ENCODE measurements around the gene ARFRP1.

ARFRP1 gene

GRCh38 chr20:63744158-63744557 is 36.4 kb upstream of the ARFRP1 start:
- DNase-seq (ENCODE audit: extremely low spot score, insufficient read length, low read depth) (no peak), FAIRE-seq (no peak)

- no peak for DNase-seq (ENCODE audit: extremely low spot score, insufficient read length, low read depth)
- no peak for FAIRE-seq
Measured at GRCh38 chr20:63743210-63743970, 35.6 kb upstream of the ARFRP1 start.

- DNase-seq (ENCODE audit: extremely low spot score, insufficient read length, low read depth), result no peak
- FAIRE-seq, result no peak
Measured at GRCh38 chr20:63742381-63743024, 34.7 kb upstream of the ARFRP1 start.

- DNase-seq (ENCODE audit: extremely low spot score, insufficient read length, low read depth) (no peak), FAIRE-seq (no peak)
Measured at GRCh38 chr20:63741676-63742380, 34.1 kb upstream of the ARFRP1 start.

GRCh38 chr20:63741354-63741675 is 33.5 kb upstream of the ARFRP1 start:
- no peak for FAIRE-seq

GRCh38 chr20:63740627-63741353 is 33.0 kb upstream of the ARFRP1 start:
- FAIRE-seq (no peak), DNase-seq (ENCODE audit: extremely low spot score, insufficient read length, low read depth) (no peak)

More at GRCh38 chr20:63741354-63741675, 33.5 kb upstream of the ARFRP1 start:
- DNase-seq (ENCODE audit: extremely low spot score, insufficient read length, low read depth), result no peak

- FAIRE-seq (no peak), DNase-seq (ENCODE audit: extremely low spot score, insufficient read length, low read depth) (no peak)
Measured at GRCh38 chr20:63740070-63740626, 32.4 kb upstream of the ARFRP1 start.

- FAIRE-seq, result no peak
Measured at GRCh38 chr20:63739130-63740069, 31.6 kb upstream of the ARFRP1 start, which contains the start of gene SLC2A4RG. SLC2A4RG (plus strand) TSS chr20:63739776; CDS start chr20:63739913, 137 bp downstream.

GRCh38 chr20:63738687-63739129 is 30.9 kb upstream of the ARFRP1 start:
- DNase-seq (ENCODE audit: extremely low spot score, insufficient read length, low read depth) (no peak), FAIRE-seq (no peak)

More at GRCh38 chr20:63739130-63740069, 31.6 kb upstream of the ARFRP1 start, which contains the start of gene SLC2A4RG:
- DNase-seq (ENCODE audit: extremely low spot score, insufficient read length, low read depth), result peak; percentile 88

- DNase-seq (ENCODE audit: extremely low spot score, insufficient read length, low read depth), result no peak
- no peak for FAIRE-seq
Measured at GRCh38 chr20:63737945-63738686, 30.3 kb upstream of the ARFRP1 start.

GRCh38 chr20:63737695-63737944 is 29.8 kb upstream of the ARFRP1 start:
- FAIRE-seq (no peak), DNase-seq (ENCODE audit: extremely low spot score, insufficient read length, low read depth) (no peak)

GRCh38 chr20:63736893-63737694 is 29.3 kb upstream of the ARFRP1 start:
- peak; percentile 66 for FAIRE-seq

GRCh38 chr20:63735859-63736718 is 28.3 kb upstream of the ARFRP1 start, which contains the start of gene LIME1:
LIME1 (plus strand) TSS chr20:63736664; CDS start chr20:63737550, 886 bp downstream.
- DNase-seq (ENCODE audit: extremely low spot score, insufficient read length, low read depth), result no peak
- peak; percentile 78 for FAIRE-seq

More at GRCh38 chr20:63736893-63737694, 29.3 kb upstream of the ARFRP1 start:
- DNase-seq (ENCODE audit: extremely low spot score, insufficient read length, low read depth), result no peak

- DNase-seq (ENCODE audit: extremely low spot score, insufficient read length, low read depth) (no peak), FAIRE-seq (no peak)
Measured at GRCh38 chr20:63734946-63735858, 27.4 kb upstream of the ARFRP1 start.

GRCh38 chr20:63734111-63734945 is 26.6 kb upstream of the ARFRP1 start:
- no peak for DNase-seq (ENCODE audit: extremely low spot score, insufficient read length, low read depth)
- no peak for FAIRE-seq

All from GM18507 (cell line).